A204.1 (cell line): ENCODE data around the gene EED.
A peak's percentile ranks its signal among the peaks of the same experiment; 100 is the strongest.
"Not testable (repeated sequence)": the region's sequence is repeated elsewhere in the genome, so short reads cannot be mapped to it uniquely, and the experiment has no call there.

ENCODE experiments used
- FAIRE-seq: peaks from 2 replicates; lab custom pipeline; 2012; peaks lifted over from hg19 to GRCh38; lab: Jason Lieb, UNC

Gene EED

DNA sequence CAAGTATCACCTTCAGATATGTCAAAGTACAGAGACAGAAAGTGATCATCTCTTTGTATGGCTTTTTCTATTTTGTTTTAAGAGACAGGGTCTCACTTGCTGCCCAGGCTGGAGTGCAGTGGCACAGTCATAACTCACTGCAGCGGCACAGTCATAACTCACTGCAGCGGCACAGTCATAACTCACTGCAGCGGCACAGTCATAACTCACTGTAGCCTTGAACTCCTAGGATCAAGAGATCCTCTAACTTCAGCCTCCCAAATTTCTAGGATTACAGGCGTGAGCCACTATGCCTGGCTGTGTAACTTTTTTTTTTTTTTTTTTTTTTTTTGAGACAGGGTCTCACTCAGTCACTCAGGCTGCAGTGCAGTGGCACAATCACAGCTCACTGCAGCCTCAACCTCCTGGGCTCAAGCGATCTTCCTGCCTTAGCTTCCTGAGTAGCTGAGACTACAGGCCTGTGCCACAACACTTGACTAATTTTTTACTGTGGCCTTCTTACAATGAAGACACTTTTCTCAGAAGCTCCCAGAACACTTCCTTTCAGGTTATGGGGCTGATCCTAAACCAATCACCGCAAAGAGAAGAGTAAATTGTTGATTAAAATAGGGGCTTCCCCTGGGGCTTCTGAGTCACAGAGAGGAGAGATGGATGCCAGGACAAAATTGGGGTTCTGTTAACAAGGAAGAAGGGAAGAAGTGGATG, 48.5 kb downstream of the EED start:
- no peak for FAIRE-seq

DNA sequence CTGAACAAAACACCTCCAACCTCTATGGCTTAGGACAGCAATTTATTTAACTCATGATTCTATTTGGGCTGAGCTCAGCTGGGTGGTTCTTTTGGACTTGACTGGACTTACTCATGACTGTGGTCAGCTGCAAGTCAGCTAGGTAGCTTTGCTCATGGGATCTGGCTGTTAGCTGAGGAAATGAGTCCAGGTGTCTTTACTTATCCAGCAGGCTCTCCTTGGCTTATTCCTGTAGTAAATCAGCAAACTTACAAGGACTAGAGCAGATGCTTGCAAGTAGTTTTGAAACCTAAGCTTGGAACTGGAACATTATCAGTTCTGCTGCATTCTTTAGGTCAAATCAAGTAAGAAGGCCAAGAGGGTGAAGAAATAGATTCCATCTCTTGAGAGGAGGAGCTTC, 49.5 kb downstream of the EED start:
- no peak for FAIRE-seq

DNA sequence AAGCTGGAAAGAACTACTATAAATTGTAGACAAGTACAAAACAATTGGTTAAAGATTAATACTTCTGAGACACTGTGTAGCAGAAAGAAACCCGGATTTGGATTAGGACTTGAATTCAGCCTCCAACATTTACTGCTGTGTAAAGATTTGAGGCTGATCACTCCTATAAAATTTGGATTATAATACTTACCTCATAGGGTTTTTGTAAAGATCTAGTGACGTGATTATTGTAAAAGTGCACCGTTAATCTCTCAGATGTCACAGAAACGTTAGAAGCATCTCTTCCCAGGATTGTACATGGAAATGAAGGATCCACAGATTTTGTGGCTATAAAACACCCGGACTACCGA, 57.2 kb downstream of the EED start:
- no peak for FAIRE-seq

DNA sequence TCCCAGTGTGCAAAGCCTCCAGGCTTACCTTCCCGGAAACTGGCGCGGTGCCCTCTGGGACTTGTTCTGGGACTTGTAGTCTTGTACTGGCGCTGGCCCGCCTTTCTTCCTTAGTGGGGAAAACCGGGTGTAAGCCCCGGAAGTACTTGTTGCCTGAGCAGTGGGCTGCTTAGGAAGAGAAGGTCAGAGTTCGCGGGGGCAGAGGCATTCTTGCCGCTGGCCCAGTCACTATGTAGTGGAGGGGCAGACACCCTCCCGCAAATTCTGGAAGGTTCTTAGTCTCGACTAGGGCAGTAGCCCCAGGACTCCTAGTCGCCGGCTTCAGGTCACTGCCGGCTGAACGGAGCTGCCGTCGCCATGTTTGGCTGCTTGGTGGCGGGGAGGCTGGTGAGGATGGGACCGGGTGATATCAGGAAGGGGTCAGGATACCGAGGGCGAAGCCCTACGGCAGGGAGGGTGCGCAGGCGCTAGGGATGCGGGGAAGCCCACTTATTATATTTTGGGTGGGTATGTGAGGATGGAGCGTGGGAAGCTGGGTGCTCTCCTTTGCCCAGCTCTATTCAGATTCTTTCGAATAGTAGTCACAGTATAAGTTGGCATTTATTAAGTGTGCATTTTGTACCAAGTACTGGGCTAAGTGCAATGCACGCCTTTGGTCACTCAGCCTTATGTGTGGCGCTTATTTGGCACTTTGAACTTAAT, 57.7 kb downstream of the EED start, which contains the start of gene HIKESHI:
Gene HIKESHI, plus strand, starts transcription at position 149 of the 702 bp plus-strand sequence. Its CDS starts 209 bp downstream, at position 358.
- peak; percentile 97 for FAIRE-seq

DNA sequence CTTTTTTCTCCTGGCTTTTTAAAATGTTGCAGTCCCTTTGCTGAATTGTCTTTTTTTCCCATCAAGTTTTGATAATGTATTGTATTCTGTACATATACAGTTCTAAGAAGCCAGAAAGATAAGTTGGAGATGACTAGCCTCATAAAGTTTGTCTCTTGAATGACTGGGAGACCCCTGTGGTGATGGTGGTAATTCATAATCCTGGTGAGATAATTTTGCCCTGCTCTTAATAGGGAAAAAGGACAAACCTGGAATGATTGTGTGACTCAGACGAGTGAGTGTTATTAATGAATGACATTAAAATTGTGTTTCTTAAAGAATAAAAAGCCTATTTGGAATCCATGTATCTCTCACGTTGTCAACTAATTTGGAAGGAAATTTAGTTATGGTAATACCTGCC, 58.7 kb downstream of the EED start:
- no peak for FAIRE-seq

DNA sequence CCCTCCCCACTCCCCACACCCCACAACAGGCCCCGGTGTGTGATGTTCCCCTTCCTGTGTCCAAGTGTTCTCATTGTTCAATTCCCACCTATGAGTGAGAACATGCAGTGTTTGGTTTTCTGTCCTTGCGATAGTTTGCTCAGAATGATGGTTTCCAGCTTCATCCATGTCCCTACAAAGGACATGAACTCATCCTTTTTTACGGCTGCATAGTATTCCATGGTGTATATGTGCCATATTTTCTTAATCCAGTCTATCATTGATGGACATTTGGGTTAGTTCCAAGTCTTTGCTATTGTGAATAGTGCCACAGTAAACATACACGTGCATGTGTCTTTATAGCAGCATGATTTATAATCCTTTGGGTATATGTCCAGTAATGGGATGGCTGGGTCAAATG, 64.2 kb downstream of the EED start:
- FAIRE-seq: not testable (repeated sequence)

DNA sequence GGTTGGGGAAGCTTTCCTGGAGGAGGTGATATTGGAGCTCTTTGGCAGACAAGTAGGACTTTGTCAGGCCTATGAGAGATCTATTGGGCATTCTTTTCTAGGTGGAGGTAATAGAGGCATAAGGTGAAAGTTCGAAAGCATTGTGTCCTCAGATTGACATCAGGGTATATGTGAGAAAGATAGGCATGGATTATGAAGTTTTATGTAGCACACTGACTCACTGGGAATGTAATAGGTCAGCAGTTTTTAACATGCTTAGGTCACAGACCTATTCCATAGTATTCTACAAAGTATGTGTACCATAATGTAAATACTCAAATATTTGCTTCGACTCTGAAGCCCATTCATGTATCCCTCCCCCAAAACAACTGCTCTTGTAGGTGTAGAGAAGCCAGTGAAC, 69.2 kb downstream of the EED start:
- FAIRE-seq: no peak

DNA sequence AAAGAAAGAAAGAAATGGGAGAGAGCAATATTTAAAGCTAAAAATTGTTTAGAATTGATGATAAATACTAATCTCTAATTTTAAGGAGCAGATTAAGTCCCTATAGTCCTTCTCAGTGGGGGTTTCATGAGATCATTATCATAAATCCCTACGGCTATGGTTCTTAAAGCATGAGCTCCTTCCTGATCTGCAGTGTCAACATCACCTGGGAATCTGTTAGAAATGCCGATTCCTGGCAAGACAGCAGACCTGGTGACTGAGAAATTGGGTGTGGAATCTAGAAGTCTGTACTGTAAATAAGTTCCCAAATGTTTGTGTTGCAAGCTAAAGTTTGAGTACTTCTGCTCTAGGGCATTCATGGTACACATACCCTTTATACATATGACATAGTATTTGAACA, 70.1 kb downstream of the EED start:
- FAIRE-seq: no peak
